HCT116 (cell line): Measurements from ENCODE around the gene CASK. TPM values are rescaled to one million over a fixed set of nuclear protein-coding genes. Genes with fewer than 3 reads are reported as not detected.

Experiments used
- ATAC-seq: fragments of 200-7000 bp; cut with Tn5 transposase; 2 replicates; pipeline ENCODE4 v1.9.1; 2020; ENCODE audit warnings: mild to moderate bottlenecking, moderate library complexity
- BruUV-seq: library from RNA; stranded (reverse); fragments of 400-500 nt; replicated peaks from 2 replicates; lab custom pipeline; 2021; lab: Mats Ljungman, UMichigan
- CTCF ChIA-PET: fragments of 300-600 bp; sonication (Branson Sonifier 250); formaldehyde crosslinking; loops from one replicate; lab custom pipeline; 2021; ENCODE audit warnings: antibody characterized with exemption; lab: Charles Lee
- POLR2A ChIA-PET: fragments of 300-600, 350-600 bp; sonication (Branson Sonifier 250); formaldehyde crosslinking; loops from one replicate; lab custom pipeline; 2021; ENCODE audit warnings: antibody characterized with exemption; lab: Charles Lee
- RAD21 ChIA-PET, 2 experiments: fragments of 300-600 bp; sonication (Branson Sonifier 250); formaldehyde crosslinking; loops; one replicate each; lab custom pipeline; 2023; ENCODE audit warnings: low total read pairs in 2 of 2; ENCODE audit not compliant: uncharacterized antibody in 2 of 2, unreplicated experiment in 2 of 2, low non-redundant PET in 1 of 2; lab: Charles Lee
- DNase-seq: peaks from one replicate; pipeline ENCODE4 v3.0.0-alpha.2; 2010; ENCODE audit warnings: low read depth, low spot score
- H2AFZ ChIP-seq: fragments of 200-600 bp; shearing (Covaris generic), sonication (generic); 2 replicates; pipeline ENCODE4 v1.6.1; 2017; ENCODE audit warnings: low read depth, mixed run types, mixed read lengths, antibody characterized with exemption, low read length; ENCODE audit not compliant: poor library complexity, severe bottlenecking
- H3K27ac ChIP-seq: 2 replicates; pipeline ENCODE4 v1.5.1; 2012; ENCODE audit warnings: low read depth, low read length
- H3K27me3 ChIP-seq: fragments of 200-600 bp; sonication (generic); 2 replicates; pipeline ENCODE4 v1.6.1; 2016; ENCODE audit warnings: mixed run types, low read length, mixed read lengths; ENCODE audit not compliant: insufficient read depth
- H3K36me3 ChIP-seq, 2 experiments: fragments of 200-500 bp in 1 of 2; fragments of 200-600 bp in 1 of 2; sonication (Bioruptor generic) in 1 of 2; sonication (generic) in 1 of 2; 2 replicates each; pipeline versions ENCODE4 v1.5.1 to v1.6.1; 2014 to 2016; ENCODE audit warnings: low read length in 2 of 2, inconsistent platforms in 1 of 2, mixed read lengths in 1 of 2, mixed run types in 1 of 2; ENCODE audit not compliant: insufficient read depth in 2 of 2, control insufficient read depth in 1 of 2
- H3K4me1 ChIP-seq, 2 experiments: fragments of 200-600 bp in 1 of 2; sonication (generic) in 1 of 2; 2 replicates each; pipeline versions ENCODE4 v1.5.1 to v1.6.1; 2012 to 2017; ENCODE audit warnings: low read length in 2 of 2, inconsistent platforms in 1 of 2, mild to moderate bottlenecking in 1 of 2, mixed read lengths in 1 of 2, mixed run types in 1 of 2, moderate library complexity in 1 of 2; ENCODE audit not compliant: insufficient read depth in 2 of 2, control insufficient read depth in 1 of 2
- H3K4me2 ChIP-seq: fragments of 200-600 bp; sonication (generic); 2 replicates; pipeline ENCODE4 v1.6.1; 2017; ENCODE audit warnings: mixed run types, low read length, mixed read lengths
- H3K4me3 ChIP-seq, 2 experiments: fragments of 200-600 bp in 1 of 2; sonication (generic) in 1 of 2; replicated peaks in 1 of 2; 2 replicates each; pipeline ENCODE4 v1.5.1; 2011 to 2016; ENCODE audit warnings: low read length in 2 of 2, control low read depth in 1 of 2, low read depth in 1 of 2, mild to moderate bottlenecking in 1 of 2, mixed read lengths in 1 of 2, mixed run types in 1 of 2
- H3K79me2 ChIP-seq: fragments of 200-600 bp; sonication (generic); 2 replicates; pipeline ENCODE4 v1.6.1; 2017; ENCODE audit warnings: mild to moderate bottlenecking, mixed run types, low read length, moderate library complexity, mixed read lengths; ENCODE audit not compliant: insufficient read depth
- H3K9ac ChIP-seq: fragments of 200-600 bp; sonication (generic); 2 replicates; pipeline ENCODE4 v1.6.1; 2016; ENCODE audit warnings: low read length, mixed read lengths
- H3K9me2 ChIP-seq: fragments of 200-600 bp; sonication (generic), shearing (Covaris generic); 2 replicates; pipeline ENCODE4 v1.6.1; 2017; ENCODE audit warnings: mixed run types, mild to moderate bottlenecking, moderate library complexity; ENCODE audit not compliant: insufficient read depth
- H3K9me3 ChIP-seq, 2 experiments: fragments of 200-500 bp in 1 of 2; fragments of 200-600 bp in 1 of 2; sonication (Bioruptor generic) in 1 of 2; sonication (generic) in 1 of 2; 2 replicates each; pipeline ENCODE4 v1.6.1; 2014 to 2017; ENCODE audit warnings: low read length in 2 of 2, mixed read lengths in 2 of 2, inconsistent platforms in 1 of 2, low read depth in 1 of 2, mild to moderate bottlenecking in 1 of 2, mixed run types in 1 of 2, moderate library complexity in 1 of 2; ENCODE audit not compliant: control insufficient read depth in 1 of 2, insufficient read depth in 1 of 2
- H4K20me1 ChIP-seq: fragments of 200-600 bp; sonication (generic), shearing (Covaris generic); 2 replicates; pipeline ENCODE4 v1.6.1; 2017; ENCODE audit warnings: mixed run types, mild to moderate bottlenecking, moderate library complexity; ENCODE audit not compliant: insufficient read depth
- ATF3 ChIP-seq: IDR thresholded peaks from 2 replicates; pipeline ENCODE4 v1.6.1; 2012
- CBX3 ChIP-seq: IDR thresholded peaks from 2 replicates; pipeline ENCODE4 v1.6.1; 2012; ENCODE audit warnings: low read depth
- CEBPB ChIP-seq: IDR thresholded peaks from 2 replicates; pipeline ENCODE4 v1.6.1; 2012; ENCODE audit warnings: low read depth
- CTCF ChIP-seq, 3 experiments: fragments of 200-600 bp in 1 of 3; sonication (generic) in 1 of 3; IDR thresholded peaks in 2 of 3; conservative IDR thresholded peaks in 1 of 3; 2 replicates each; pipeline ENCODE4 v1.5.1; 2012 to 2017; ENCODE audit warnings: low read depth in 2 of 3, low read length in 2 of 3, antibody characterized with exemption in 1 of 3, borderline replicate concordance in 1 of 3, control low read depth in 1 of 3, mild to moderate bottlenecking in 1 of 3, mixed read lengths in 1 of 3, mixed run types in 1 of 3, moderate library complexity in 1 of 3; ENCODE audit not compliant: insufficient read depth in 1 of 3
- EGR1 ChIP-seq: IDR thresholded peaks from 2 replicates; pipeline ENCODE4 v1.6.1; 2012; ENCODE audit warnings: low read depth
- ELF1 ChIP-seq: IDR thresholded peaks from 2 replicates; pipeline ENCODE4 v1.6.1; 2012; ENCODE audit warnings: low read depth, borderline replicate concordance
- EZH2 ChIP-seq: fragments of 200-600 bp; sonication (generic); IDR thresholded peaks from 2 replicates; pipeline ENCODE4 v1.6.1; 2017; ENCODE audit warnings: antibody characterized with exemption, mixed run types
- EZH2phosphoT487 ChIP-seq: fragments of 200-600 bp; IDR thresholded peaks from 2 replicates; pipeline ENCODE4 v1.6.1; 2018; ENCODE audit warnings: antibody characterized with exemption, borderline replicate concordance
- FOSL1 ChIP-seq: IDR thresholded peaks from 2 replicates; pipeline ENCODE4 v1.6.1; 2012; ENCODE audit warnings: low read depth
- JUND ChIP-seq: IDR thresholded peaks from 2 replicates; pipeline ENCODE4 v1.6.1; 2012
- MAX ChIP-seq: IDR thresholded peaks from 2 replicates; pipeline ENCODE4 v1.6.1; 2012
- POLR2A ChIP-seq: IDR thresholded peaks from 2 replicates; pipeline ENCODE4 v1.7.0; 2011; ENCODE audit warnings: borderline replicate concordance; ENCODE audit not compliant: insufficient read depth, insufficient read length; ENCODE audit errors: extremely low read depth
- RAD21 ChIP-seq: IDR thresholded peaks from 2 replicates; pipeline ENCODE4 v1.6.1; 2012; ENCODE audit warnings: low read depth, mild to moderate bottlenecking
- REST ChIP-seq: IDR thresholded peaks from 2 replicates; pipeline ENCODE4 v1.6.1; 2012; ENCODE audit warnings: low read depth
- SIN3A ChIP-seq: IDR thresholded peaks from 2 replicates; pipeline ENCODE4 v1.6.1; 2012; ENCODE audit warnings: low read depth
- SP1 ChIP-seq: IDR thresholded peaks from 2 replicates; pipeline ENCODE4 v1.6.1; 2012; ENCODE audit warnings: low read depth
- SRF ChIP-seq: IDR thresholded peaks from 2 replicates; pipeline ENCODE4 v1.6.1; 2012; ENCODE audit warnings: low read depth
- TCF7L2 ChIP-seq: IDR thresholded peaks from 2 replicates; pipeline ENCODE4 v1.7.0; 2011; ENCODE audit warnings: borderline replicate concordance, inconsistent platforms; ENCODE audit not compliant: insufficient read depth, insufficient read length; ENCODE audit errors: extremely low read depth
- ZBTB33 ChIP-seq: IDR thresholded peaks from 2 replicates; pipeline ENCODE4 v1.6.1; 2011; ENCODE audit warnings: mild to moderate bottlenecking, low read length, moderate library complexity; ENCODE audit not compliant: insufficient replicate concordance; ENCODE audit errors: extremely low read depth
- ZFX ChIP-seq: fragments of 450-650 bp; IDR thresholded peaks from 2 replicates; pipeline ENCODE4 v1.6.1; 2017
- intact Hi-C: fragments of 100-400 bp; cut with micrococcal nuclease; formaldehyde crosslinking; loops from 2 replicates; pipeline ENCODE4 v1.10.0; 2022
- total RNA-seq: library from RNA; stranded (reverse); gene quantifications from one replicate; pipeline ENCODE4 v1.2.1, GENCODE V29; 2021; ENCODE audit not compliant: unreplicated experiment

CASK gene
- total RNA-seq, 1 experiment from 2014 or later, result 39.0 TPM

GRCh38 chrX:41722214-41722613 lies 201.1 kb downstream of the CASK start:
- intact Hi-C loops, result no loop called here
- ChIA-PET RAD21 (no interaction called here), CTCF (no interaction called here), POLR2A (no interaction called here)
- TF ChIP-seq ZFX, result no peak
- TF ChIP-seq EZH2phosphoT487, result no peak
- TF ChIP-seq ZBTB33, result no peak
- no peak for TF ChIP-seq CBX3
- TF ChIP-seq SIN3A, result no peak
- TF ChIP-seq MAX, result no peak
- TF ChIP-seq REST, result no peak
- TF ChIP-seq SRF, result no peak
- no peak for TF ChIP-seq TCF7L2
- no peak for TF ChIP-seq SP1
- no peak for TF ChIP-seq POLR2A
- TF ChIP-seq FOSL1, result no peak
- TF ChIP-seq CEBPB, result no peak
- no peak for TF ChIP-seq CTCF (IDR thresholded peaks at IDR 0.05 in 2 of 3, conservative IDR thresholded peaks at IDR 0.05 in 1 of 3; ENCODE audit: borderline replicate concordance in 1 of 3, insufficient read depth in 1 of 3, low read depth in 2 of 3, low read length in 2 of 3)
- no peak for TF ChIP-seq ELF1
- no peak for TF ChIP-seq RAD21
- no peak for TF ChIP-seq ATF3
- no peak for TF ChIP-seq EZH2
- TF ChIP-seq EGR1, result no peak
- TF ChIP-seq JUND, result no peak
- H3K9ac ChIP-seq, result no peak overlapping the region
- H3K4me2 ChIP-seq, result no peak overlapping the region
- no TSS peak for BruUV-seq
- H3K9me2 ChIP-seq, result no peaks in the 10 kb centered on the region
- H2AFZ ChIP-seq, result no peak overlapping the region
- H3K27me3 ChIP-seq, result no peaks in the 10 kb centered on the region
- H3K4me3 ChIP-seq, result no peak overlapping the region
- H3K27ac ChIP-seq, result no peak overlapping the region
- H3K9me3 ChIP-seq, result no peaks in the 10 kb centered on the region
- no peaks in the 10 kb centered on the region for H3K4me1 ChIP-seq
- ATAC-seq (no peak), DNase-seq (no peak)
- H4K20me1 ChIP-seq, result no peaks in the 10 kb centered on the region
- no peaks in the 10 kb centered on the region for H3K36me3 ChIP-seq
- no peaks in the 10 kb centered on the region for H3K79me2 ChIP-seq
